K562 (cell line): ENCODE results near the gene REM2. TPM values are rescaled to one million over a fixed set of nuclear protein-coding genes. Genes with fewer than 3 reads are reported as not detected.

ENCODE experiments used
- ARID1B ChIP-seq: fragments of 450-650 bp; IDR thresholded peaks from 2 replicates; pipeline ENCODE4 v1.6.1; 2016; ENCODE audit warnings: antibody characterized with exemption, mild to moderate bottlenecking, inconsistent platforms
- CC2D1A ChIP-seq: fragments of 450-650 bp; IDR thresholded peaks from 2 replicates; pipeline ENCODE4 v1.6.1; 2017; ENCODE audit warnings: mild to moderate bottlenecking
- OTX1 ChIP-seq: fragments of 450-650 bp; formaldehyde crosslinking; IDR thresholded peaks from 2 replicates; pipeline ENCODE4 v1.4.0; 2022; ENCODE audit warnings: mild to moderate bottlenecking
- POLR2B ChIP-seq: fragments of 450-650 bp; IDR thresholded peaks from 2 replicates; pipeline ENCODE4 v1.6.1; 2018; ENCODE audit warnings: low read depth; ENCODE audit not compliant: partially characterized antibody
- ZNF23 ChIP-seq: fragments of 250-450 bp; sonication (Bioruptor Pico); IDR thresholded peaks from 2 replicates; pipeline ENCODE4 v1.4.0; 2020; ENCODE audit warnings: mild to moderate bottlenecking
- polyA plus RNA-seq, 8 experiments: library from polyadenylated mRNA; depleted of rRNA in 4 of 8; stranded (reverse) in 5 of 8; unstranded in 3 of 8; fragments of >200 nt; fragmentation: Nextera tagmentation in 2 of 8; fragmentation: Illumina TruSeq in 1 of 8; extraction: Ambion mirVana in 2 of 8; extraction: Trizol in 1 of 8; gene quantifications; 2 replicates each; pipeline versions ENCODE4 v1.2.1 to v1.2.3, GENCODE V29; 2011 to 2014; ENCODE audit warnings: inconsistent platforms in 1 of 8, missing spikeins in 1 of 8
- total RNA-seq, 7 experiments: library from RNA; depleted of rRNA in 6 of 7; stranded (reverse); fragments of >200 nt in 6 of 7; fragmentation: Illumina TruSeq in 2 of 7; extraction: Trizol in 2 of 7; gene quantifications; 2 replicates each; pipeline versions ENCODE4 v1.2.1 to v1.2.3, GENCODE V29; 2011 to 2021; ENCODE audit warnings: low replicate concordance in 1 of 7
- TF ChIP-seq, protein P1 (sequence below), 2 experiments: IDR thresholded peaks; 2 replicates each; pipeline ENCODE4 v1.6.1; 2012; ENCODE audit warnings: improper control_type of control experiment in 2 of 2, low read depth in 2 of 2, low read length in 2 of 2, borderline replicate concordance in 1 of 2
- TF ChIP-seq, protein P2 (sequence below), 2 experiments: fragments of 450-650 bp; conservative IDR thresholded peaks; 2 replicates each; pipeline ENCODE4 v1.6.1; 2017; ENCODE audit warnings: mild to moderate bottlenecking in 2 of 2, moderate library complexity in 2 of 2
- TF ChIP-seq, protein P3 (sequence below): fragments of 450-650 bp; IDR thresholded peaks from 2 replicates; pipeline ENCODE4 v1.6.1; 2016; ENCODE audit warnings: low read depth

REM2 gene
- total and polyA plus RNA-seq, 9 of the 15 experiments (the other 6 are each of a cell fraction or from before 2014, with no cell fraction given): 0.18 to 1.0 (median 0.38) TPM

DNA sequence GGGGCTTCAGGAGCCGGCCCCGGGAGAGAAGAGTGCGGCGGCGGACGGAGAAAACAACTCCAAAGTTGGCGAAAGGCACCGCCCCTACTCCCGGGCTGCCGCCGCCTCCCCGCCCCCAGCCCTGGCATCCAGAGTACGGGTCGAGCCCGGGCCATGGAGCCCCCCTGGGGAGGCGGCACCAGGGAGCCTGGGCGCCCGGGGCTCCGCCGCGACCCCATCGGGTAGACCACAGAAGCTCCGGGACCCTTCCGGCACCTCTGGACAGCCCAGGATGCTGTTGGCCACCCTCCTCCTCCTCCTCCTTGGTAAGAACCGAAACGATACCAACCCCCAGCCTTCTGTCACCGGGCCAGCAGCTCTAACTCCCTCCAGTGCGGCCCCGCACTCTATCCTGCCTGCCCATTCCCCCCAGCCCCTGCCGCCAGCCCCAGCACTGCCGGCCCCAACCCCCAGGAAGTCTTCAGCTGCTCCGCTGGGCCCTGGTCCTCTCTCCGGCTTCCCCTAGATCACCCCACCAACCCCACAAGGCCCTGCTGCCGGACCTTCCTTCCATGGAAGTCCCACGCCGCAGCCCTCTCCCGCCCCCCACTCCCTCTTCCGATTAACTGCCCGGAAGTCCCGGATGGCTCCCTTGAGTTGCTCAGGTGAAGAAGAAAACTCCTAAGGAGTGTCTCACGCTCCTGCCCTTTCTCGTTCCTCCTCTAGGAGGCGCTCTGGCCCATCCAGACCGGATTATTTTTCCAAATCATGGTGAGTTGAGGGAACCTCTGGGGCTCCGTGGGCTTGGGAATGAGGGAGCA lies 10.8 kb upstream of the REM2 start (continued):
- TF ChIP-seq, protein P1, sequence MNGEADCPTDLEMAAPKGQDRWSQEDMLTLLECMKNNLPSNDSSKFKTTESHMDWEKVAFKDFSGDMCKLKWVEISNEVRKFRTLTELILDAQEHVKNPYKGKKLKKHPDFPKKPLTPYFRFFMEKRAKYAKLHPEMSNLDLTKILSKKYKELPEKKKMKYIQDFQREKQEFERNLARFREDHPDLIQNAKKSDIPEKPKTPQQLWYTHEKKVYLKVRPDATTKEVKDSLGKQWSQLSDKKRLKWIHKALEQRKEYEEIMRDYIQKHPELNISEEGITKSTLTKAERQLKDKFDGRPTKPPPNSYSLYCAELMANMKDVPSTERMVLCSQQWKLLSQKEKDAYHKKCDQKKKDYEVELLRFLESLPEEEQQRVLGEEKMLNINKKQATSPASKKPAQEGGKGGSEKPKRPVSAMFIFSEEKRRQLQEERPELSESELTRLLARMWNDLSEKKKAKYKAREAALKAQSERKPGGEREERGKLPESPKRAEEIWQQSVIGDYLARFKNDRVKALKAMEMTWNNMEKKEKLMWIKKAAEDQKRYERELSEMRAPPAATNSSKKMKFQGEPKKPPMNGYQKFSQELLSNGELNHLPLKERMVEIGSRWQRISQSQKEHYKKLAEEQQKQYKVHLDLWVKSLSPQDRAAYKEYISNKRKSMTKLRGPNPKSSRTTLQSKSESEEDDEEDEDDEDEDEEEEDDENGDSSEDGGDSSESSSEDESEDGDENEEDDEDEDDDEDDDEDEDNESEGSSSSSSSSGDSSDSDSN (IDR thresholded peaks at IDR 0.05; ENCODE audit: borderline replicate concordance in 1 of 2, low read depth in 2 of 2, low read length in 2 of 2): peak; percentile 52 to 67; a peak in 2 of 4 replicates
- TF ChIP-seq POLR2B (peak; percentile 33), OTX1 (CRISPR knock-in tag) (0 out of 2 replicates have a peak, but pooled peaks have one; percentile 7), ZNF23 (no peak), ARID1B (0 out of 2 replicates have a peak, but pooled peaks have one; percentile 28), CC2D1A (0 out of 2 replicates have a peak, but pooled peaks have one; percentile 19)
- TF ChIP-seq, protein P2, sequence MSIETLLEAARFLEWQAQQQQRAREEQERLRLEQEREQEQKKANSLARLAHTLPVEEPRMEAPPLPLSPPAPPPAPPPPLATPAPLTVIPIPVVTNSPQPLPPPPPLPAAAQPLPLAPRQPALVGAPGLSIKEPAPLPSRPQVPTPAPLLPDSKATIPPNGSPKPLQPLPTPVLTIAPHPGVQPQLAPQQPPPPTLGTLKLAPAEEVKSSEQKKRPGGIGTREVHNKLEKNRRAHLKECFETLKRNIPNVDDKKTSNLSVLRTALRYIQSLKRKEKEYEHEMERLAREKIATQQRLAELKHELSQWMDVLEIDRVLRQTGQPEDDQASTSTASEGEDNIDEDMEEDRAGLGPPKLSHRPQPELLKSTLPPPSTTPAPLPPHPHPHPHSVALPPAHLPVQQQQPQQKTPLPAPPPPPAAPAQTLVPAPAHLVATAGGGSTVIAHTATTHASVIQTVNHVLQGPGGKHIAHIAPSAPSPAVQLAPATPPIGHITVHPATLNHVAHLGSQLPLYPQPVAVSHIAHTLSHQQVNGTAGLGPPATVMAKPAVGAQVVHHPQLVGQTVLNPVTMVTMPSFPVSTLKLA (conservative IDR thresholded peaks at IDR 0.05): peak; percentile 34 to 39; a peak in 3 of 4 replicates
- TF ChIP-seq, protein P3, sequence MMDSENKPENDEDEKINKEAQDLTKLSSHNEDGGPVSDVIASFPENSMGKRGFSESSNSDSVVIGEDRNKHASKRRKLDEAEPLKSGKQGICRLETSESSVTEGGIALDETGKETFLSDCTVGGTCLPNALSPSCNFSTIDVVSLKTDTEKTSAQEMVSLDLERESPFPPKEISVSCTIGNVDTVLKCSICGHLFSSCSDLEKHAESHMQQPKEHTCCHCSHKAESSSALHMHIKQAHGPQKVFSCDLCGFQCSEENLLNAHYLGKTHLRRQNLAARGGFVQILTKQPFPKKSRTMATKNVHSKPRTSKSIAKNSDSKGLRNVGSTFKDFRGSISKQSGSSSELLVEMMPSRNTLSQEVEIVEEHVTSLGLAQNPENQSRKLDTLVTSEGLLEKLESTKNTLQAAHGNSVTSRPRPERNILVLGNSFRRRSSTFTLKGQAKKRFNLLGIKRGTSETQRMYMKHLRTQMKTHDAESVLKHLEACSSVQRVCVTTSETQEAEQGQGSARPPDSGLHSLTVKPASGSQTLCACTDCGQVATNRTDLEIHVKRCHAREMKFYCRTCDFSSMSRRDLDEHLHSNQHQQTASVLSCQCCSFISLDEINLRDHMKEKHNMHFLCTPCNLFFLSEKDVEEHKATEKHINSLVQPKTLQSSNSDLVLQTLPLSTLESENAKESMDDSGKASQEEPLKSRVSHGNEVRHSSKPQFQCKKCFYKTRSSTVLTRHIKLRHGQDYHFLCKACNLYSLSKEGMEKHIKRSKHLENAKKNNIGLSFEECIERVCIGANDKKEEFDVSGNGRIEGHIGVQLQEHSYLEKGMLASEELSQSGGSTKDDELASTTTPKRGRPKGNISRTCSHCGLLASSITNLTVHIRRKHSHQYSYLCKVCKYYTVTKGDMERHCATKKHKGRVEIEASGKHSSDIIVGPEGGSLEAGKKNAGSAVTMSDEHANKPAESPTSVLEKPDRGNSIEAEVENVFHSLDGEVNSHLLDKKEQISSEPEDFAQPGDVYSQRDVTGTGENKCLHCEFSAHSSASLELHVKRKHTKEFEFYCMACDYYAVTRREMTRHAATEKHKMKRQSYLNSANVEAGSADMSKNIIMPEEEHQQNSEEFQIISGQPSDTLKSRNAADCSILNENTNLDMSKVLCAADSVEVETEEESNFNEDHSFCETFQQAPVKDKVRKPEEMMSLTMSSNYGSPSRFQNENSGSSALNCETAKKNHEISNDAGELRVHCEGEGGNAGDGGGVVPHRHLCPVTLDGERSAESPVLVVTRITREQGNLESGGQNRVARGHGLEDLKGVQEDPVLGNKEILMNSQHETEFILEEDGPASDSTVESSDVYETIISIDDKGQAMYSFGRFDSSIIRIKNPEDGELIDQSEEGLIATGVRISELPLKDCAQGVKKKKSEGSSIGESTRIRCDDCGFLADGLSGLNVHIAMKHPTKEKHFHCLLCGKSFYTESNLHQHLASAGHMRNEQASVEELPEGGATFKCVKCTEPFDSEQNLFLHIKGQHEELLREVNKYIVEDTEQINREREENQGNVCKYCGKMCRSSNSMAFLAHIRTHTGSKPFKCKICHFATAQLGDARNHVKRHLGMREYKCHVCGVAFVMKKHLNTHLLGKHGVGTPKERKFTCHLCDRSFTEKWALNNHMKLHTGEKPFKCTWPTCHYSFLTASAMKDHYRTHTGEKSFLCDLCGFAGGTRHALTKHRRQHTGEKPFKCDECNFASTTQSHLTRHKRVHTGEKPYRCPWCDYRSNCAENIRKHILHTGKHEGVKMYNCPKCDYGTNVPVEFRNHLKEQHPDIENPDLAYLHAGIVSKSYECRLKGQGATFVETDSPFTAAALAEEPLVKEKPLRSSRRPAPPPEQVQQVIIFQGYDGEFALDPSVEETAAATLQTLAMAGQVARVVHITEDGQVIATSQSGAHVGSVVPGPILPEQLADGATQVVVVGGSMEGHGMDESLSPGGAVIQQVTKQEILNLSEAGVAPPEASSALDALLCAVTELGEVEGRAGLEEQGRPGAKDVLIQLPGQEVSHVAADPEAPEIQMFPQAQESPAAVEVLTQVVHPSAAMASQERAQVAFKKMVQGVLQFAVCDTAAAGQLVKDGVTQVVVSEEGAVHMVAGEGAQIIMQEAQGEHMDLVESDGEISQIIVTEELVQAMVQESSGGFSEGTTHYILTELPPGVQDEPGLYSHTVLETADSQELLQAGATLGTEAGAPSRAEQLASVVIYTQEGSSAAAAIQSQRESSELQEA: no peak
